AG09309 (cell line): ENCODE measurements around the gene KMT2E.

Source experiments
- DNase-seq: peaks from one replicate; pipeline ENCODE4 v3.0.0-alpha.2; 2010; ENCODE audit warnings: low read depth
- H3K4me3 ChIP-seq: 2 replicates; pipeline ENCODE4 v1.5.1; 2011; ENCODE audit warnings: mild to moderate bottlenecking, low read depth, low read length, moderate library complexity; ENCODE audit not compliant: control insufficient read depth
- TF ChIP-seq, protein P1 (sequence below): IDR thresholded peaks from 2 replicates; pipeline ENCODE4 v1.5.1; 2011; ENCODE audit warnings: mild to moderate bottlenecking, low read depth, low read length, inconsistent platforms; ENCODE audit not compliant: insufficient read depth, control insufficient read depth; ENCODE audit errors: missing control alignments

Gene KMT2E, protein sequence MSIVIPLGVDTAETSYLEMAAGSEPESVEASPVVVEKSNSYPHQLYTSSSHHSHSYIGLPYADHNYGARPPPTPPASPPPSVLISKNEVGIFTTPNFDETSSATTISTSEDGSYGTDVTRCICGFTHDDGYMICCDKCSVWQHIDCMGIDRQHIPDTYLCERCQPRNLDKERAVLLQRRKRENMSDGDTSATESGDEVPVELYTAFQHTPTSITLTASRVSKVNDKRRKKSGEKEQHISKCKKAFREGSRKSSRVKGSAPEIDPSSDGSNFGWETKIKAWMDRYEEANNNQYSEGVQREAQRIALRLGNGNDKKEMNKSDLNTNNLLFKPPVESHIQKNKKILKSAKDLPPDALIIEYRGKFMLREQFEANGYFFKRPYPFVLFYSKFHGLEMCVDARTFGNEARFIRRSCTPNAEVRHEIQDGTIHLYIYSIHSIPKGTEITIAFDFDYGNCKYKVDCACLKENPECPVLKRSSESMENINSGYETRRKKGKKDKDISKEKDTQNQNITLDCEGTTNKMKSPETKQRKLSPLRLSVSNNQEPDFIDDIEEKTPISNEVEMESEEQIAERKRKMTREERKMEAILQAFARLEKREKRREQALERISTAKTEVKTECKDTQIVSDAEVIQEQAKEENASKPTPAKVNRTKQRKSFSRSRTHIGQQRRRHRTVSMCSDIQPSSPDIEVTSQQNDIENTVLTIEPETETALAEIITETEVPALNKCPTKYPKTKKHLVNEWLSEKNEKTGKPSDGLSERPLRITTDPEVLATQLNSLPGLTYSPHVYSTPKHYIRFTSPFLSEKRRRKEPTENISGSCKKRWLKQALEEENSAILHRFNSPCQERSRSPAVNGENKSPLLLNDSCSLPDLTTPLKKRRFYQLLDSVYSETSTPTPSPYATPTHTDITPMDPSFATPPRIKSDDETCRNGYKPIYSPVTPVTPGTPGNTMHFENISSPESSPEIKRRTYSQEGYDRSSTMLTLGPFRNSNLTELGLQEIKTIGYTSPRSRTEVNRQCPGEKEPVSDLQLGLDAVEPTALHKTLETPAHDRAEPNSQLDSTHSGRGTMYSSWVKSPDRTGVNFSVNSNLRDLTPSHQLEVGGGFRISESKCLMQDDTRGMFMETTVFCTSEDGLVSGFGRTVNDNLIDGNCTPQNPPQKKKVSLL (N-terminal part only)

DNA sequence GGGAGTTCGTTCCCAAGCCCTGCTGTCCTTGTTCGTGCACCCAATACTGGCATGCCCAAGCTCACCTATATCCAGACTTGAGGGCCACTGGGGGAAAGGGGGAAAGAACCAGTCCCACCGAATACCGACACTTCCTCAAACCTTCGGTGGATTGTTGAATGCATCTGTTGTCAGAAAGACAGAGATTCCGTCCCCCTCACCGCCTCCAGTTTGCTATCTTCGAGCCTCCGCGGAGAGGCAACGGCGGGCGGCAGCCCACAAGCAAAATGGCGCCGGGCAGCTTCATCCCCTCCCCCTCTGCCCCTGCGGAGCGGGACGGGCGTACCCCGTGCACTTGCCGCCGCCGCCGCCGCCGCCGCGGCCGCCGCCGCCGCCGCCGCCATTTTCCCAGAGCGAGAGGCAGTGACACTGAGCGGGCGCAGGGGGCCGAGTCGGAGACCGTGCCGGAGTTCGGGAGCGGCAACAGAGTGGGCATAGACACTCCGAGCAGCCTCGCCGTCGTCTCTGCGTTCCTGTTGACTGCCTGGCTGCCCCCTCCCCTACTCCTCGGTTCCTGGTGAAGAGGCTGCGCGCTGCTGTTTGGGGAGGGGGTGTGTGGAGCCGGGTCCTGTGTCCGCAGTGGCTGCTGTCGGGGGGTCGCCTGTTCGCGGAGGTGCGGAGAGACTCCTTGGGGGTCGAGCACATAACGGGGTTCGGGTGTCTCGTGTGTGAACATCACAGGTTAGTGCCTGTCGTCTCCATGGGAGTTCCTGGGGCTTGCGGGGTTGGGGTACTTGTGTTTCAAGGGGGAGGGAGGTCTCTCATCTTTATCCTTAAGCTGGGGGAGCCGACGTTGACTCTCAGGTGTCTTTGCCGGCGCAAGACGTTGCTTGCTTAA, at the start of gene KMT2E:
Gene KMT2E, plus strand, starts transcription at position 390 of the 877 bp plus-strand sequence. CDS start 26,748 bp downstream, outside the sequence.
- H3K4me3 ChIP-seq, result peak within 1 kb of the TSS; percentile 64
- TF ChIP-seq, protein P1, sequence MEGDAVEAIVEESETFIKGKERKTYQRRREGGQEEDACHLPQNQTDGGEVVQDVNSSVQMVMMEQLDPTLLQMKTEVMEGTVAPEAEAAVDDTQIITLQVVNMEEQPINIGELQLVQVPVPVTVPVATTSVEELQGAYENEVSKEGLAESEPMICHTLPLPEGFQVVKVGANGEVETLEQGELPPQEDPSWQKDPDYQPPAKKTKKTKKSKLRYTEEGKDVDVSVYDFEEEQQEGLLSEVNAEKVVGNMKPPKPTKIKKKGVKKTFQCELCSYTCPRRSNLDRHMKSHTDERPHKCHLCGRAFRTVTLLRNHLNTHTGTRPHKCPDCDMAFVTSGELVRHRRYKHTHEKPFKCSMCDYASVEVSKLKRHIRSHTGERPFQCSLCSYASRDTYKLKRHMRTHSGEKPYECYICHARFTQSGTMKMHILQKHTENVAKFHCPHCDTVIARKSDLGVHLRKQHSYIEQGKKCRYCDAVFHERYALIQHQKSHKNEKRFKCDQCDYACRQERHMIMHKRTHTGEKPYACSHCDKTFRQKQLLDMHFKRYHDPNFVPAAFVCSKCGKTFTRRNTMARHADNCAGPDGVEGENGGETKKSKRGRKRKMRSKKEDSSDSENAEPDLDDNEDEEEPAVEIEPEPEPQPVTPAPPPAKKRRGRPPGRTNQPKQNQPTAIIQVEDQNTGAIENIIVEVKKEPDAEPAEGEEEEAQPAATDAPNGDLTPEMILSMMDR, result peak; percentile 14
- peak; percentile 34 for DNase-seq

DNA sequence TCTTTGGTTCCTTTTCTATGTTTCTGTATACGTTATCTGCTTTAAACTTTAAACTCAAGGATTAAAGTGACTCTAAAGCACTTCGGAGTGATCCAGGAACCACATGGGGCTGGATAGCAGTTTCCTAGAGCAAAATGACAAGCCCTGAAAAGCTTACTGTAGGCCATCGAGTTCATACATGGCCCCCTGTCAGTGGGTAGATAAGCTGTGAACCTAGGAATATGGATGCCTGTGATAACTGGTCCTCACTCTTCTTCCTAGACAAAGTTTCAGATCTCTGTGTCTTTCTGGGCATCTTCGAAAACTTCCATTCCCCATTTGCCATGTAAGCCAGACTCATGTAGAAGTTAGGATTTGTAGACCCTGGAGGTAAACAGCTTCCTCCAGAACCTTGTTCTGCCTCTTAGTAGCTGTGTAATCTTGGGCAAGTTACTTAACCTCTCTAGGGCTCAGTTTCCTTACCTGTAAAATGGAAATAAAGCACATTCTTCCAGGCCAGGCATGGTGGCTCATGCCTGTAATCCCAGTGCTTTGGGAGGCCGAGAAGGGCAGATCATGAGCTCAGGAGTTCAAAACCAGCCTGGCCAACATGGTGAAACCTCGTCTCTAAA, 49.3 kb upstream of the KMT2E start:
- no peak for DNase-seq
- H3K4me3 ChIP-seq, result no peak overlapping the region
- TF ChIP-seq, protein P1, result no peak

DNA sequence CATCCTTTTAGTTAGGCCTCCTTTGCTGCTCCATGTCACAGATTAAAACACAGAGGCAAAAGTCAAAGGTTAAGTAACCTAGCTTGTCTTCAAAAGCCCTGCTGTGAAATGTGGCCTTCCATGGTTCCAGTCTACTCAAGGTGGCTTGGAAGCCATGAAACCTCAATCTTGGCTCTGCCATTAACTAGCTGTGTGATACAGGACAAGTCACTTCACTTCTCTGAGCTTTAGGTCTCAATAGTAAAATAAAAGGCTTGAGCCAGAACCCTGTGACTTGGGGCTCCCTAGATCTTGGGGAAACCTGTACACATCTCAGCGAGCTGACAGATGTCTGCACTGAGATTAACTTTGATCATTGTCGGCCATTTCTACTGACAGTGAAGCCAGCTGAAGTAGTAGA, 48.0 kb upstream of the KMT2E start:
- H3K4me3 ChIP-seq, result no peak overlapping the region
- TF ChIP-seq, protein P1, result no peak
- DNase-seq, result no peak

DNA sequence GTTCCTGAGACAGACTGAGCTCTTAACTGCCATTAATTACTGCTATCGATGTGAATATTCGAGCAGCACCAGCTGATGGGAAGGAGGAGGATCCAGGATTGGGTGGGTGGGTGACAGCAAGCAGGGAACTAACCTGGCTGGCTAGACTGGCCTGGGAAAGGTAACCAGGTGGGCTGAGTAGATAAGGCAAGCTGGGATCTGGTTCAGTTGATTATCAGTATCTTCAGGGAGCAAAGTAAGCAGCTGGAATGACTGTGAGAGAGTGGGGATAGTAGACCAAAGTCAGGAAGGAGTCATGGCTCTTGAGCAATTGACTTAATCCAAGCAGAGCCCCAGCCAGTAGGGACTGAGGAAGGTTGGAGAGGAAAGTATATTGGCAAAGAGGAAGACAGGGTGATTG, 46.9 kb upstream of the KMT2E start:
- no peak overlapping the region for H3K4me3 ChIP-seq
- no peak for DNase-seq
- TF ChIP-seq, protein P1, result no peak

DNA sequence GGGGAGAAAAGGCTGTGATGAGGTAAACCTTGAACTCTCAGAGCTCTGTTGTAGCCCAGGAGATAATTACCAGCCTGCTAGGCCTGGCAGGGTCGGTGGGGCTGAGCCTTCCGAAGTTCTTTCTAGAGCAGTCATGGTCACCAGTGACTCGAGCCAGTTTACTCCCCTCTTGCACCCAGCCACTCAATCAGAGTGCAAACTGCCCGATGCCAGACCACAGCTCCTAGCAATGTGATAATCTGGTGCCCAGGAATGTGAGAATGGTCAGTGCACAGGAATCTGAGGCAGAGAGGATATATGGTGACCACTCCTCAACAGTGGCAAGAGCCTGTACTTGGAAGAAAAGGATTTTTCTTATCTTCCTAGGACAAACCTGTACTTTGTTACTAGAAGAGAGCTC, 46.4 kb upstream of the KMT2E start:
- TF ChIP-seq, protein P1, result no peak
- H3K4me3 ChIP-seq, result no peak overlapping the region
- DNase-seq, result no peak

DNA sequence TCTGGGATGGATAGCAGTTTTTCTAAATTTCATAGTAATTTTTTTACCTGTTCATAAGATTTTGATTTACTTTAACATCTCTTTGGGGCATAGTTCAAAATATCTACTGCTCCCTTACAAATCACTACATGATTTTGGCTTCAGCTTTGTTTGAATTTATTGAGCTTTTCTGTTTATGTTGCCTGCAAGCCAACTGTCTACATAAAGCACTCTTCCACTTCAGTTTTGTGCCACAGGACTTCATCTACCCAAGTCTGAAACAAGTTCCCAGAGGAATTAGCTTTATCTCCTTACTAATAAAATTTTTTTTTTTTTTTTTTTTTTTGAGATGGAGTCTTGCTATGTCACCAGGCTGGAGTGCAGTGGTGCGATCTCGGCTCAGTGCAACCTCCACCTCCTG, 45.4 kb upstream of the KMT2E start:
- no peak overlapping the region for H3K4me3 ChIP-seq

More for the DNA sequence above, 45.4 kb upstream of the KMT2E start:
- no peak for DNase-seq
- TF ChIP-seq, protein P1, result no peak
